Esophagus squamous epithelium (tissue), 5 donors: ENCODE measurements around the gene KRT74. TPM values are rescaled to one million over a fixed set of nuclear protein-coding genes. Genes with fewer than 3 reads are reported as not detected.

ENCODE experiments used
- DNase-seq: peaks from one replicate; lab custom pipeline; 2025; lab: John Stamatoyannopoulos, UW
- H3K27ac ChIP-seq, 4 donors: fragments of 200-600 bp; sonication (generic); one replicate each; pipeline ENCODE4 v1.5.1; 2016 to 2019; ENCODE audit warnings: mild to moderate bottlenecking in 1 of 4
- H3K27me3 ChIP-seq, 4 donors: fragments of 200-600 bp; sonication (generic); 1 replicate in 3 of 4; 2 replicates in 1 of 4; pipeline versions ENCODE4 v1.5.1 to v1.6.0; 2017 to 2021; ENCODE audit warnings: antibody characterized with exemption in 1 of 4
- H3K36me3 ChIP-seq, 3 donors: fragments of 200-600 bp; sonication (generic); one replicate each; pipeline ENCODE4 v1.5.1; 2016 to 2019
- H3K4me1 ChIP-seq, 3 donors: fragments of 200-600 bp; sonication (generic); one replicate each; pipeline ENCODE4 v1.5.1; 2017 to 2019
- H3K4me3 ChIP-seq, 4 donors: fragments of 200-600 bp; sonication (generic); 1 replicate in 3 of 4; 2 replicates in 1 of 4; pipeline ENCODE4 v1.5.1; 2016 to 2019; ENCODE audit warnings: mild to moderate bottlenecking in 2 of 4, moderate library complexity in 1 of 4
- H3K9me3 ChIP-seq, 3 donors: fragments of 200-600 bp; sonication (generic); one replicate each; pipeline ENCODE4 v1.5.1; 2016 to 2019
- POLR2A ChIP-seq, 4 donors: fragments of 450-650 bp; IDR thresholded peaks; one replicate each; pipeline ENCODE4 v1.6.1; 2017; ENCODE audit warnings: antibody characterized with exemption in 4 of 4, mild to moderate bottlenecking in 4 of 4, moderate library complexity in 3 of 4
- WGBS, 2 donors: methylation state at CpG; one replicate each; pipeline ENCODE4 v1.1.5; 2018; 5-methylcytosine and 5-hydroxymethylcytosine counted together
- intact Hi-C: fragments of 100-400 bp; cut with DNase I; formaldehyde crosslinking; loops from one replicate; pipeline ENCODE4 v1.15.0; 2022
- total RNA-seq, 4 donors: library from RNA; depleted of rRNA; stranded (reverse); fragments of >200 nt; gene quantifications; one replicate each; pipeline ENCODE4 v1.1.0, GENCODE V29; 2016
- TF ChIP-seq, protein P1 (sequence below), 6 experiments: fragments of 450-650 bp in 4 of 6; fragments of 200-600 bp in 2 of 6; sonication (generic) in 2 of 6; IDR thresholded peaks; one replicate each; pipeline ENCODE4 v1.5.1; 2016 to 2019; ENCODE audit warnings: antibody characterized with exemption in 6 of 6, mild to moderate bottlenecking in 4 of 6, moderate library complexity in 4 of 6
- donor health status: DM: yes; HTN: yes; CAD: no.

KRT74 gene
- total RNA-seq, 4 donors from 2014 or later, result 0.19 to 6.7 TPM; not detected in 2

DNA sequence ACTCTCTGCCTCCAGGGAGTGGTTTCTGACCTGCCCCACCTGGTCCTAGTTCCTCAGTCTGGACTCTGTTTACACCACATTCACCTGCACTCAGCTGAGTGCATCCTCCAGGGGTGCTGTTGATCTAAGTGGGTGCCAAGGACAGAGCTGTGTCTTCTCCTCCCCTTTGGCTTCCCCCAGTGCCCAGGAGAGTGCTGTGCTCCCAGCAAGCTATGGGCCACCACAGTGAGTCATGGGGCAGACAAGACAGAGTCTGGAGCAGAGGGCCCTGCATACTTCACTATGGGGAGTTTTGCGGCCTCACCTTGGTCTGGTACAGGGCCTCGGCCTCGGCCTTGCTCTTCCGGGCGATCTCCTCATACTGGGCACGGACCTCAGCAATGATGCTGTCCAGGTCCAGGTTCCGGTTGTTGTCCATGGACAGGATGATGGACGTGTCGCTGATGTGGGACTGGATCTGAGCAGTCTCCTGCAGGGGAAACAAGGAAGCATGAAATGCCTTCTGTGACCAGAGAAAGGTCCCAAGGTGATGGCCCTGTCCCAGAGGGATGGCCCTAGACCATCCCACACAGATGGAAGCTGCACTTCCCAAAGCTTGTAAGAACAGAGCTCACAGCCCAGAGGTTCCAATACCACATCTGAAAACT, 39.9 kb upstream of the KRT74 start:
- WGBS, 2 donors, result 94% methylated on average over 7 of the region's 9 CpGs; no CpG with 5 or more reads in 1 of the 2 donors
- no peak for DNase-seq
- peaks cover 0 to 8% (median 0%) of the 10 kb centered on the region in 3 donors for H3K4me1 ChIP-seq
- H3K27me3 ChIP-seq, result peaks cover 0 to 52% (median 0%) of the 10 kb centered on the region in 4 donors
- H3K4me3 ChIP-seq, result no peak overlapping the region
- intact Hi-C loops, result no loop called here
- H3K27ac ChIP-seq, result no peak overlapping the region
- no peaks in the 10 kb centered on the region for H3K36me3 ChIP-seq
- TF ChIP-seq, protein P1, sequence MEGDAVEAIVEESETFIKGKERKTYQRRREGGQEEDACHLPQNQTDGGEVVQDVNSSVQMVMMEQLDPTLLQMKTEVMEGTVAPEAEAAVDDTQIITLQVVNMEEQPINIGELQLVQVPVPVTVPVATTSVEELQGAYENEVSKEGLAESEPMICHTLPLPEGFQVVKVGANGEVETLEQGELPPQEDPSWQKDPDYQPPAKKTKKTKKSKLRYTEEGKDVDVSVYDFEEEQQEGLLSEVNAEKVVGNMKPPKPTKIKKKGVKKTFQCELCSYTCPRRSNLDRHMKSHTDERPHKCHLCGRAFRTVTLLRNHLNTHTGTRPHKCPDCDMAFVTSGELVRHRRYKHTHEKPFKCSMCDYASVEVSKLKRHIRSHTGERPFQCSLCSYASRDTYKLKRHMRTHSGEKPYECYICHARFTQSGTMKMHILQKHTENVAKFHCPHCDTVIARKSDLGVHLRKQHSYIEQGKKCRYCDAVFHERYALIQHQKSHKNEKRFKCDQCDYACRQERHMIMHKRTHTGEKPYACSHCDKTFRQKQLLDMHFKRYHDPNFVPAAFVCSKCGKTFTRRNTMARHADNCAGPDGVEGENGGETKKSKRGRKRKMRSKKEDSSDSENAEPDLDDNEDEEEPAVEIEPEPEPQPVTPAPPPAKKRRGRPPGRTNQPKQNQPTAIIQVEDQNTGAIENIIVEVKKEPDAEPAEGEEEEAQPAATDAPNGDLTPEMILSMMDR (IDR thresholded peaks at IDR 0.05), result no peak
- TF ChIP-seq POLR2A (IDR thresholded peaks at IDR 0.05), result no peak
- H3K9me3 ChIP-seq, result no peaks in the 10 kb centered on the region

DNA sequence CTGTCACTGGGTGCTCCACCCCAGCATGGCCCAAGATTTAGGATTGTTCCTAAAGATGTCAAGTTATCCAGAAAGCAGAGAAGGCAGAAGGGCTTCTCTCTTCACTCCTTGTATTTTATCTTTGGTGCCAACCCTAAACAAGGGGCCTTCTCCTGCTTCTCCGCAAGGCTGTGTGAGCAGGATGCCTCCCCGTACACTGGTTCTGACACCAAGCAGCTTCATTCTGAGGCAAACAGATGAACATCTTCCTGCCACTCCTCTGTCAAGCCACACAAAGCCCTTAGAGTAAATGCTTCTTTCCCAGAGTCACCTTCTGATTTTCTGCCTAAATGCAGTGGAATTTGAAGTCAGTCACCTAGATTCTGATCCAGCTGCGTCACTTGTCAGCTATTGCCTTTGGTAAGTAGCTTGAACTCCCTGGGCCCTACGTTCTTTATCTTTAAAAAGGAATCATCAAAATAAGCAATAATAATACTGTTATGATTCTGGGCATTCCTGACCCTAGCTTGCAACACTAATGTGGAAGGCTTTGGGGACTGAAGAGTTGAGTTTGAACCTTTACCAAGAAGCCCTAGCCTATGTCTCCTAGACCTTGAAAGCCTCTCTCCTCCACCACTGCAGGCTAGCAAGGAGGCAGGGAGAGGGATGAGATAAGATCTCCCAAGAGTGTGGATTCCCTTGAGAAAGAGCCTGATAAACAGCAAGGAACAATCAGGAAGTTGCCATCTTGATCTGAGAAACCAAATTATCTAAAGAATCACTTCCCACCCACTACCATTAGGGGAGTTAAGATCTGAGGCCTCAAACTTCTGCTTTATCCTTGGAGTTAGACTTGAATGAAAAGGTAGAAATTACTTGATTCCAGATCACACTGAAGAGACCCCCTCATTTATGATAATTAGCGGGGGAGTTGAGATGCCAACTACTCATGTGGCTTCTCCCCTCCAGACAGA, 39.1 kb upstream of the KRT74 start:
- Histone ChIP-seq H3K4me1 (peaks cover 0 to 8% (median 0%) of the 10 kb centered on the region in 3 donors), H3K4me3 (no peak overlapping the region), H3K27me3 (peaks cover 0 to 52% (median 0%) of the 10 kb centered on the region in 4 donors), H3K9me3 (no peaks in the 10 kb centered on the region), H3K27ac (no peak overlapping the region), H3K36me3 (no peaks in the 10 kb centered on the region)
- WGBS, 2 donors, result 67 to 94% methylated on average over 5 of the region's 5 CpGs
- TF ChIP-seq POLR2A (IDR thresholded peaks at IDR 0.05), result no peak
- TF ChIP-seq, protein P1 (IDR thresholded peaks at IDR 0.05), result no peak
- intact Hi-C loops, result no loop called here
- DNase-seq, result no peak

DNA sequence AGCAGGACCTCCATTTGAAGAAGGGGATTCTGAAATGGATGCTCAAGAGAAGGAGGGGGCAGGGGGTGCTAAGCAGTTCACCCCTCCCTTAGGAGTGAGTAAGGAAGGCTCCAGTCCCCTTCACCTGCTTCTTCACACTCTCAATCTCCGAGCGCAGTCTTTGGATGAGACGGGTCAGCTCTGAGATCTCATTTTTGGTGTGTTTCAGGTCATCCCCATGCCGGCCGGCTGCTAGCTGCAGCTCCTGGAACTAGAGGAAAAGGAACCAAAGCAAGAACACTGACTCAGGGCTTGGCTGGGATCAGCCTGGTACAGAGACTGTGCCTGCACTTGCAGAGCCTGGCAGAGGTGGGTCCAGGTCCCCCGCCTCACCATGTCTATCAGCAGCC, 37.4 kb upstream of the KRT74 start:
- Histone ChIP-seq H3K27ac (no peak overlapping the region), H3K4me3 (no peak overlapping the region), H3K9me3 (no peaks in the 10 kb centered on the region), H3K4me1 (peaks cover 0 to 8% (median 0%) of the 10 kb centered on the region in 3 donors), H3K36me3 (no peaks in the 10 kb centered on the region), H3K27me3 (peaks cover 0 to 53% (median 0%) of the 10 kb centered on the region in 4 donors)
- intact Hi-C loops, result no loop called here
- no peak for DNase-seq
- TF ChIP-seq, protein P1 (IDR thresholded peaks at IDR 0.05), result no peak
- no peak for TF ChIP-seq POLR2A (IDR thresholded peaks at IDR 0.05)
- WGBS, 2 donors, result 89 to 90% methylated on average over 6 of the region's 6 CpGs

DNA sequence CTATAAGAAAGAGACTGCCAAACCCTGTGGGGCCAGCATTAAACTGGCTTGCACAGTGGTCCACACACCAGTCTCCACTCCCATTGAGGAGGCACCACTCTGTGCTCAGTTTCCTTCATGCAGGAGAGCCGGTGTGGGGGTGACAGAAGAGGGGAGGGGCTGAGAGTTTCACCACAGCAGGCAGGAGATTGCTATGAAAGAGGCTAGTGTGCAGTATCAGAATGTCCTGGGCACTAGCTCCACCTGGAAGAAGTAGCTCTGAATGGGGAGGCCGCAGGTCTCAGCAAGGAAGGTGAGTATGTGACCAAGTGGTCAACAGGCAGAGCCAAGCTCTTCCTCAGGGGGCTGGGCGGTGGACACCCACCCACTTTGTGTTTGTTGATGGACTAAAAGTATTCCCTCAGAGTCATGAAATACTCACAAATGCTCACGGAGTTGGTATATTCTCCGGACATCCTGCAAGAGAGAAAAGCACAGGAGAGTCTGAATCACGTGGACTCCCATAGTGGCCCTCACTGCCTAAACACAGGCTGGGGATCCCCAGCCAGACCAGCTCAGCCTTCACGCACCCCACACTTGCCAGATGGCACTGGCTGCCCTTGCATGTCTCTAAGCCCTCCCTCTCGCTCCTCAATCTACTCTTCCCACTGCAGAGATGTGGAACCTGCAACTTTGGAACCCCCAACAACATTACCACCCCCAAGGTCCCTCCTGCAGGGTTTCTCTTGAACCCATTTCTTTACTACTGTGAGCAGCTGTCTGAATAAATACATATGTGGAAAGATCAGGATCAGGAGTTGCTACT, 35.4 kb upstream of the KRT74 start:
- H3K4me1 ChIP-seq, result no peaks in the 10 kb centered on the region
- DNase-seq, result no peak
- H3K27ac ChIP-seq, result no peak overlapping the region
- peaks cover 0 to 53% (median 0%) of the 10 kb centered on the region in 4 donors for H3K27me3 ChIP-seq
- WGBS, 2 donors, result 73 to 85% methylated on average over 7 to 8 of the region's 8 CpGs
- no peaks in the 10 kb centered on the region for H3K36me3 ChIP-seq
- TF ChIP-seq POLR2A (IDR thresholded peaks at IDR 0.05), result no peak
- TF ChIP-seq, protein P1 (IDR thresholded peaks at IDR 0.05), result no peak
- no peak overlapping the region for H3K4me3 ChIP-seq
- no peaks in the 10 kb centered on the region for H3K9me3 ChIP-seq
- intact Hi-C loops, result no loop called here
